ENCODE data around the gene AP3D1.

Gene AP3D1

GRCh38 chr19:2173388-2173766 lies 22.0 kb upstream of the AP3D1 start:
- DNase-seq (ENCODE audit: low read depth), result no peak
- no peak overlapping the region for H3K4me3 ChIP-seq (ENCODE audit: low read depth, low read length)
- no peak for TF ChIP-seq POLR2A (IDR thresholded peaks at IDR 0.05; ENCODE audit: extremely low read depth, insufficient read length)
- no peak for TF ChIP-seq MYC (IDR thresholded peaks at IDR 0.05; ENCODE audit: low read depth, low read length)
- TF ChIP-seq MAX (IDR thresholded peaks at IDR 0.05; ENCODE audit: low read depth, low read length), result no peak
- TF ChIP-seq CTCF (IDR thresholded peaks at IDR 0.05; ENCODE audit: low read depth, low read length), result no peak

- DNase-seq (ENCODE audit: low read depth), result no peak
- H3K4me3 ChIP-seq (ENCODE audit: low read depth, low read length), result no peak overlapping the region
- TF ChIP-seq MAX (IDR thresholded peaks at IDR 0.05; ENCODE audit: low read depth, low read length) (no peak), MYC (IDR thresholded peaks at IDR 0.05; ENCODE audit: low read depth, low read length) (no peak), POLR2A (IDR thresholded peaks at IDR 0.05; ENCODE audit: extremely low read depth, insufficient read length) (no peak), CTCF (IDR thresholded peaks at IDR 0.05; ENCODE audit: low read depth, low read length) (no peak)
Observed at GRCh38 chr19:2171349-2172145, 20.2 kb upstream of the AP3D1 start.

- H3K4me3 ChIP-seq (ENCODE audit: low read depth, low read length), result no peak overlapping the region
- DNase-seq (ENCODE audit: low read depth), result no peak
- no peak for TF ChIP-seq MAX (IDR thresholded peaks at IDR 0.05; ENCODE audit: low read depth, low read length)
- no peak for TF ChIP-seq CTCF (IDR thresholded peaks at IDR 0.05; ENCODE audit: low read depth, low read length)
- TF ChIP-seq POLR2A (IDR thresholded peaks at IDR 0.05; ENCODE audit: extremely low read depth, insufficient read length), result no peak
- TF ChIP-seq MYC (IDR thresholded peaks at IDR 0.05; ENCODE audit: low read depth, low read length), result no peak
Observed at GRCh38 chr19:2170987-2171348, 19.6 kb upstream of the AP3D1 start.

- no peak for TF ChIP-seq MYC (IDR thresholded peaks at IDR 0.05; ENCODE audit: low read depth, low read length)
- no peak for TF ChIP-seq POLR2A (IDR thresholded peaks at IDR 0.05; ENCODE audit: extremely low read depth, insufficient read length)
- TF ChIP-seq CTCF (IDR thresholded peaks at IDR 0.05; ENCODE audit: low read depth, low read length), result no peak
- TF ChIP-seq MAX (IDR thresholded peaks at IDR 0.05; ENCODE audit: low read depth, low read length), result no peak
- no peak overlapping the region for H3K4me3 ChIP-seq (ENCODE audit: low read depth, low read length)
Observed at GRCh38 chr19:2170219-2170618, 18.9 kb upstream of the AP3D1 start.

GRCh38 chr19:2168619-2169424 lies 17.5 kb upstream of the AP3D1 start:
- peak overlapping the region; percentile 55 for H3K4me3 ChIP-seq (ENCODE audit: low read depth, low read length)
- TF ChIP-seq POLR2A (IDR thresholded peaks at IDR 0.05; ENCODE audit: extremely low read depth, insufficient read length) (no peak), MAX (IDR thresholded peaks at IDR 0.05; ENCODE audit: low read depth, low read length) (no peak; the same call in 1 of the 2 replicates), CTCF (IDR thresholded peaks at IDR 0.05; ENCODE audit: low read depth, low read length) (no peak), MYC (IDR thresholded peaks at IDR 0.05; ENCODE audit: low read depth, low read length) (no peak)
- DNase-seq (ENCODE audit: low read depth), result peak; percentile 90

More at GRCh38 chr19:2170219-2170618, 18.9 kb upstream of the AP3D1 start:
- no peak for DNase-seq (ENCODE audit: low read depth)
